Astrocyte (in vitro differentiated cells and primary cell): ENCODE results near the gene LEP. TPM values are rescaled to one million over a fixed set of nuclear protein-coding genes. Genes with fewer than 3 reads are reported as not detected.

Experiments used
- DNase-seq: peaks from one replicate; pipeline ENCODE4 v3.0.0-alpha.2; 2010; ENCODE audit warnings: low read depth
- FAIRE-seq: peaks from 2 replicates; lab custom pipeline; 2011; peaks lifted over from hg19 to GRCh38; lab: Jason Lieb, UNC
- H2AFZ ChIP-seq: 2 replicates; pipeline ENCODE4 v1.6.0; 2012; ENCODE audit warnings: low read depth, low read length, inconsistent platforms
- H3K27ac ChIP-seq: 2 replicates; pipeline ENCODE4 v1.5.1; 2011; ENCODE audit warnings: low read depth, low read length, inconsistent platforms
- H3K27me3 ChIP-seq: 2 replicates; pipeline ENCODE4 v1.6.0; 2011; ENCODE audit warnings: low read length, inconsistent platforms; ENCODE audit not compliant: insufficient read depth
- H3K36me3 ChIP-seq: 2 replicates; pipeline ENCODE4 v1.5.1; 2011; ENCODE audit warnings: low read length, inconsistent platforms; ENCODE audit not compliant: insufficient read depth
- H3K4me1 ChIP-seq: 2 replicates; pipeline ENCODE4 v1.5.1; 2011; ENCODE audit warnings: low read length, inconsistent platforms; ENCODE audit not compliant: insufficient read depth
- H3K4me2 ChIP-seq: 2 replicates; pipeline ENCODE4 v1.6.0; 2012; ENCODE audit warnings: low read length, inconsistent platforms
- H3K4me3 ChIP-seq: 2 replicates; pipeline ENCODE4 v1.5.1; 2011; ENCODE audit warnings: low read depth, mild to moderate bottlenecking, low read length, inconsistent platforms; ENCODE audit not compliant: insufficient read depth
- H3K79me2 ChIP-seq: 2 replicates; pipeline ENCODE4 v1.6.0; 2012; ENCODE audit warnings: mild to moderate bottlenecking, low read length, inconsistent platforms; ENCODE audit not compliant: insufficient read depth
- H3K9ac ChIP-seq: 2 replicates; pipeline ENCODE4 v1.6.0; 2012; ENCODE audit warnings: mild to moderate bottlenecking, low read length, inconsistent platforms
- H3K9me3 ChIP-seq: 2 replicates; pipeline ENCODE4 v1.5.1; 2012; ENCODE audit warnings: low read depth, mild to moderate bottlenecking, low read length, inconsistent platforms; ENCODE audit not compliant: insufficient read depth
- H4K20me1 ChIP-seq: 2 replicates; pipeline ENCODE4 v1.6.0; 2012; ENCODE audit warnings: low read length, inconsistent platforms; ENCODE audit not compliant: insufficient read depth
- H3K27ac Mint-ChIP-seq: one replicate; pipeline ENCODE4 v1.8.0; 2021; ENCODE audit warnings: mild to moderate bottlenecking, mixed read lengths; ENCODE audit not compliant: unreplicated experiment
- H3K27me3 Mint-ChIP-seq: one replicate; pipeline ENCODE4 v1.8.0; 2021; ENCODE audit warnings: low read depth, mixed read lengths; ENCODE audit not compliant: unreplicated experiment
- H3K36me3 Mint-ChIP-seq: one replicate; pipeline ENCODE4 v1.8.0; 2021; ENCODE audit warnings: low read depth, mixed read lengths; ENCODE audit not compliant: unreplicated experiment
- H3K4me1 Mint-ChIP-seq: one replicate; pipeline ENCODE4 v1.8.0; 2021; ENCODE audit warnings: low read depth, mixed read lengths; ENCODE audit not compliant: unreplicated experiment
- H3K4me3 Mint-ChIP-seq: one replicate; pipeline ENCODE4 v1.8.0; 2021; ENCODE audit warnings: mild to moderate bottlenecking, moderate library complexity, mixed read lengths; ENCODE audit not compliant: unreplicated experiment
- H3K9me3 Mint-ChIP-seq: one replicate; pipeline ENCODE4 v1.8.0; 2021; ENCODE audit warnings: mild to moderate bottlenecking, mixed read lengths; ENCODE audit not compliant: unreplicated experiment
- EZH2 ChIP-seq: IDR thresholded peaks from 2 replicates; pipeline ENCODE4 v1.6.1; 2012; ENCODE audit warnings: mild to moderate bottlenecking, low read length, inconsistent platforms; ENCODE audit not compliant: insufficient read depth
- total RNA-seq: library from RNA; stranded (reverse); gene quantifications from 2 replicates; pipeline ENCODE4 v1.2.1, GENCODE V29; 2021
- TF ChIP-seq, protein P1 (sequence below): IDR thresholded peaks from 2 replicates; pipeline ENCODE4 v1.5.1; 2011; ENCODE audit warnings: low read depth, mild to moderate bottlenecking, inconsistent platforms, low read length, moderate library complexity; ENCODE audit not compliant: insufficient read depth

LEP gene
- total RNA-seq, 1 donor from 2014 or later = not detected

DNA sequence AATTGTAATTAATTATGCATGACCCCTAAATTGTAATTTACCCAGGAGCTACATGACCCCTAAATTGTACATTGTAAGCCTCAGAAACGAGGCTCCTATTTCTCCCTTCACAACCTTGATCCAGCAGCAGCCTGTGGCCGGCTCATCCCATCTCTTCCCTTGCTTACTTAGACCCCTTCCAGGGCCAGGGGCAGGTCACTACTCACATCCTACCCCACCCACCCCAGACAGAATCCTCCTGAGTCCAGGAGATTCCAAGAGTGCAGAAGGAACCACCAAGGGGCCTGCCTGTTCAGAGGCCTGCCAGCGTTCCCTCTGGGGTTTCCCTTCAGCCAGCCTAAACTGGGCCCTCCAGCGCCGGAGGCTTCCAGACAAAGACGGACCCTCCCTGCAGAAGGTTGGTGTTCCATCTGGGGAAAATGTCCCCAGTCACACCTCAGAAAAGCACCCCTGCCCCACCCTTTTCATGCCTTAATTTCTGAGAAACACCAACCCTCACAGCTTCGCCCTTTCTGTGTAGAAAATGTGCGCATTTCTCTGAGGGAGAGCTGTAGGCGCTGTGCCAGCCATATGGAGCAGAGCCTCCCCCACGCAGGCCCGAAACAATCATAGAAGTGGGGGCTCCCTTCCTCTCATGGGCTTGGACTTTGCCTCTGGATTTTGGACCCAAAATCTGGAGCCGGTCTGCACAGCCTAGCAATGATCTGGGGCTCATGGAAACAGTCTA is 19.2 kb downstream of the LEP start:
- H4K20me1 ChIP-seq = no peaks in the 10 kb centered on the region
- H2AFZ ChIP-seq = no peak overlapping the region
- H3K36me3 Mint-ChIP-seq = no peaks in the 10 kb centered on the region
- H3K4me3 ChIP-seq = no peak overlapping the region
- H3K27me3 ChIP-seq = peaks cover 13% of the 10 kb centered on the region
- H3K9me3 Mint-ChIP-seq = no peaks in the 10 kb centered on the region
- no peak overlapping the region for H3K27ac Mint-ChIP-seq
- DNase-seq = no peak
- H3K36me3 ChIP-seq = no peaks in the 10 kb centered on the region
- FAIRE-seq = no peak
- TF ChIP-seq, protein P1, sequence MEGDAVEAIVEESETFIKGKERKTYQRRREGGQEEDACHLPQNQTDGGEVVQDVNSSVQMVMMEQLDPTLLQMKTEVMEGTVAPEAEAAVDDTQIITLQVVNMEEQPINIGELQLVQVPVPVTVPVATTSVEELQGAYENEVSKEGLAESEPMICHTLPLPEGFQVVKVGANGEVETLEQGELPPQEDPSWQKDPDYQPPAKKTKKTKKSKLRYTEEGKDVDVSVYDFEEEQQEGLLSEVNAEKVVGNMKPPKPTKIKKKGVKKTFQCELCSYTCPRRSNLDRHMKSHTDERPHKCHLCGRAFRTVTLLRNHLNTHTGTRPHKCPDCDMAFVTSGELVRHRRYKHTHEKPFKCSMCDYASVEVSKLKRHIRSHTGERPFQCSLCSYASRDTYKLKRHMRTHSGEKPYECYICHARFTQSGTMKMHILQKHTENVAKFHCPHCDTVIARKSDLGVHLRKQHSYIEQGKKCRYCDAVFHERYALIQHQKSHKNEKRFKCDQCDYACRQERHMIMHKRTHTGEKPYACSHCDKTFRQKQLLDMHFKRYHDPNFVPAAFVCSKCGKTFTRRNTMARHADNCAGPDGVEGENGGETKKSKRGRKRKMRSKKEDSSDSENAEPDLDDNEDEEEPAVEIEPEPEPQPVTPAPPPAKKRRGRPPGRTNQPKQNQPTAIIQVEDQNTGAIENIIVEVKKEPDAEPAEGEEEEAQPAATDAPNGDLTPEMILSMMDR = no peak
- H3K79me2 ChIP-seq = no peaks in the 10 kb centered on the region
- no peaks in the 10 kb centered on the region for H3K4me1 ChIP-seq
- H3K27me3 Mint-ChIP-seq = peaks cover 10% of the 10 kb centered on the region
- no peak overlapping the region for H3K4me3 Mint-ChIP-seq
- H3K4me1 Mint-ChIP-seq = peaks cover 4% of the 10 kb centered on the region
- no peak overlapping the region for H3K9ac ChIP-seq
- no peak overlapping the region for H3K27ac ChIP-seq
- H3K4me2 ChIP-seq = no peak overlapping the region
- H3K9me3 ChIP-seq = no peaks in the 10 kb centered on the region

DNA sequence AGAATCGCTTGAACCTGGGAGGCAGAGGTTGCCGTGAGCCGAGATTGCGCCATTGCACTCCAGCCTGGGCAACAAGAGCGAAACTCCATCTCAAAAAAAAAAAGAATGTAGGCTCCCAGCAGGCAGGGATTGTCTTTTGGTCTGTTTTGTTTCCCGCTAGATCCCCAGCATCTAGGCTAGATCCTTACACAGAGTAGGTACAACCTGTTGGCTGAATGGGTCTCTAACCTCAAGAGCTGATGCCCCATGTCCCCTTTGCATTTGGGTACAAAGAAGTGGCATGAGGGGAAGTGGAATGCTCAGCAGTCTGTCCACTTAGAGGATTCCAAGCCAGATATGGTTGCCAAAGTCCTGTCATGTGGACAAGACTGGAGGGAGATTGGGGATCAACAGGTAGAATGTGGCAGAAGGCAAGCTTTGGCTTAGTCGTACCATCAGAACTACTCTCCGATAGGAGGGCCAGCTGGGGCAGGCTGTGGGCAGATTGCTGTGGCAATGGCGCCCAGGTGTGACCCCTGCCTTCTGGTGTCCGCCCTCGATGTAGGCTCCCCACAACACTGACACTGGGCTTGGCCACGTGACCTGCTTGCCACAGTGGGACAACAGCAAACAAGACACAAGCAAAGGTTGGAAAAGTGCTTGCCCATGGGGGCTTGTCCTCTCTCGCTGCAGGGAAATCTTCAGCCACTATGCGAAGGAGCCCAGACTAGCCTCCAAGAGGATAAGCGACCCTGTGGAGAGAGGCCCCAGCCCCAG is 21.4 kb downstream of the LEP start:
- Histone ChIP-seq H4K20me1 (no peaks in the 10 kb centered on the region), H2AFZ (no peak overlapping the region), H3K9ac (no peak overlapping the region), H3K27me3 (peaks cover 18% of the 10 kb centered on the region), H3K79me2 (no peaks in the 10 kb centered on the region), H3K4me3 (no peak overlapping the region), H3K4me2 (no peak overlapping the region), H3K9me3 (no peaks in the 10 kb centered on the region), H3K27ac (no peak overlapping the region), H3K4me1 (peaks cover 5% of the 10 kb centered on the region), H3K36me3 (no peaks in the 10 kb centered on the region)
- Mint-ChIP-seq H3K27ac (no peak overlapping the region), H3K4me1 (peaks cover 13% of the 10 kb centered on the region), H3K4me3 (no peak overlapping the region), H3K27me3 (peaks cover 21% of the 10 kb centered on the region), H3K9me3 (peaks cover 1% of the 10 kb centered on the region), H3K36me3 (no peaks in the 10 kb centered on the region)
- TF ChIP-seq EZH2 = no peak
- DNase-seq = no peak
- FAIRE-seq = no peak

DNA sequence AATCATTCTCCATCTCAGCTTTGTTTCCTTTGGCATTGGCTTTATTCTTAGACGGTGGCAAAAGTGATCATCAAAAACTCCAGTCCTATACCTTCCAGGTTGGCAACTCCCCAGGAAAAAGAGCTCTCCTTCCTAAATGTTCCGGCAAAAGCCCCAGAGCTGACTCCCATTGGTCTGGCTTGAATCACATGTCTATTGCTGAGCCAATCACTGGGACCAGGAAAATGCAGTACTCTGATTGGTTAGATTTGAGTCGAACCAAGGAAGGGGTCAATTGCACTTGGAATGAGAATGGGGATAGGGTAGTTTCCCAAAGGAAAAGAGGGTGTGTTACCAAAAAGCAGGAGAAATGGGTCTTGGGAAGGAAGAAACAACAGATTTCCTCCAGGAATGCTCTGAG is 22.3 kb downstream of the LEP start:
- no peak for FAIRE-seq

More for the DNA sequence above, 22.3 kb downstream of the LEP start:
- no peaks in the 10 kb centered on the region for H3K36me3 Mint-ChIP-seq
- TF ChIP-seq, protein P1 = no peak
- no peak for TF ChIP-seq EZH2
- Histone ChIP-seq H3K4me2 (no peak overlapping the region), H3K27me3 (peaks cover 23% of the 10 kb centered on the region), H3K27ac (no peak overlapping the region), H3K36me3 (no peaks in the 10 kb centered on the region), H3K9me3 (no peaks in the 10 kb centered on the region), H4K20me1 (no peaks in the 10 kb centered on the region), H3K4me1 (peaks cover 10% of the 10 kb centered on the region), H3K4me3 (no peak overlapping the region), H3K79me2 (no peaks in the 10 kb centered on the region), H3K9ac (no peak overlapping the region), H2AFZ (no peak overlapping the region)
- H3K9me3 Mint-ChIP-seq = peaks cover 1% of the 10 kb centered on the region
- peaks cover 13% of the 10 kb centered on the region for H3K4me1 Mint-ChIP-seq
- H3K4me3 Mint-ChIP-seq = no peak overlapping the region
- H3K27me3 Mint-ChIP-seq = peaks cover 23% of the 10 kb centered on the region
- H3K27ac Mint-ChIP-seq = no peak overlapping the region
- no peak for DNase-seq
